CD4-positive, CD25-positive, alpha-beta regulatory T cell (primary cell): ENCODE measurements around the gene LYST. TPM values are rescaled to one million over a fixed set of nuclear protein-coding genes. Genes with fewer than 3 reads are reported as not detected.
"Not testable (repeated sequence)": the region's sequence is repeated elsewhere in the genome, so short reads cannot be mapped to it uniquely, and the experiment has no call there.

Source experiments
- ATAC-seq, 2 donors: fragments of 150-1000 bp; cut with Tn5 transposase; one replicate each; pipeline ENCODE4 v1.10.0; 2021; ENCODE audit warnings: low read depth in 2 of 2, moderate number of reproducible peaks in 2 of 2, moderate library complexity in 1 of 2
- DNase-seq, 3 donors: peaks; one replicate each; pipeline versions ENCODE4 v3.0.0 to v3.0.0-alpha.2; 2012 to 2022; ENCODE audit warnings: mixed read lengths in 1 of 3
- H3K27ac ChIP-seq: one replicate; pipeline ENCODE4 v1.7.0; 2013; ENCODE audit warnings: mild to moderate bottlenecking, low read length; ENCODE audit not compliant: insufficient read depth, poor library complexity, severe bottlenecking
- H3K27me3 ChIP-seq: one replicate; pipeline ENCODE4 v1.7.0; 2013; ENCODE audit warnings: low read length; ENCODE audit not compliant: control insufficient read depth, insufficient read depth
- H3K36me3 ChIP-seq: one replicate; pipeline ENCODE4 v1.7.0; 2013; ENCODE audit warnings: mild to moderate bottlenecking, low read length, moderate library complexity; ENCODE audit not compliant: control insufficient read depth, insufficient read depth
- H3K4me1 ChIP-seq: 2 replicates; pipeline ENCODE4 v1.7.0; 2013; ENCODE audit warnings: mild to moderate bottlenecking, low read length; ENCODE audit not compliant: insufficient read depth, control insufficient read depth, poor library complexity, severe bottlenecking
- H3K4me3 ChIP-seq: one replicate; pipeline ENCODE4 v1.7.0; 2013; ENCODE audit warnings: low read depth, mild to moderate bottlenecking, low read length, moderate library complexity
- H3K9me3 ChIP-seq, 2 experiments: 1 replicate in 1 of 2; 2 replicates in 1 of 2; pipeline ENCODE4 v1.7.0; 2013; ENCODE audit warnings: low read length in 2 of 2, mild to moderate bottlenecking in 1 of 2, moderate library complexity in 1 of 2; ENCODE audit not compliant: control insufficient read depth in 2 of 2
- H3K27ac Mint-ChIP-seq, 3 donors: one replicate each; pipeline ENCODE4 v1.8.0; 2020 to 2022; ENCODE audit warnings: mild to moderate bottlenecking in 3 of 3, mixed read lengths in 3 of 3, moderate library complexity in 2 of 3
- H3K27me3 Mint-ChIP-seq: one replicate; pipeline ENCODE4 v1.8.0; 2022; ENCODE audit warnings: mild to moderate bottlenecking, mixed read lengths
- H3K36me3 Mint-ChIP-seq: one replicate; pipeline ENCODE4 v1.8.0; 2020; ENCODE audit warnings: mixed read lengths
- H3K4me1 Mint-ChIP-seq, 4 donors: one replicate each; pipeline ENCODE4 v1.8.0; 2020 to 2022; ENCODE audit warnings: mixed read lengths in 4 of 4, mild to moderate bottlenecking in 1 of 4
- H3K4me3 Mint-ChIP-seq, 4 donors: one replicate each; pipeline ENCODE4 v1.8.0; 2020 to 2022; ENCODE audit warnings: mild to moderate bottlenecking in 4 of 4, mixed read lengths in 4 of 4, moderate library complexity in 3 of 4
- H3K9me3 Mint-ChIP-seq, 7 donors: one replicate each; pipeline ENCODE4 v1.8.0; 2020 to 2022; ENCODE audit warnings: mixed read lengths in 7 of 7, mild to moderate bottlenecking in 3 of 7, moderate library complexity in 2 of 7
- polyA plus RNA-seq, 4 donors: library from polyadenylated mRNA; unstranded; fragments of 300-500 nt; fragmentation: Illumina TruSeq; gene quantifications; one replicate each; pipeline ENCODE4 v1.2.3, GENCODE V29; 2021
- total RNA-seq: library from RNA; stranded (reverse); gene quantifications from one replicate; pipeline ENCODE4 v1.2.3, GENCODE V29; 2022

LYST gene
- total and polyA plus RNA-seq, 5 donors from 2014 or later: 8.1 to 32.5 (median 9.6) TPM

DNA sequence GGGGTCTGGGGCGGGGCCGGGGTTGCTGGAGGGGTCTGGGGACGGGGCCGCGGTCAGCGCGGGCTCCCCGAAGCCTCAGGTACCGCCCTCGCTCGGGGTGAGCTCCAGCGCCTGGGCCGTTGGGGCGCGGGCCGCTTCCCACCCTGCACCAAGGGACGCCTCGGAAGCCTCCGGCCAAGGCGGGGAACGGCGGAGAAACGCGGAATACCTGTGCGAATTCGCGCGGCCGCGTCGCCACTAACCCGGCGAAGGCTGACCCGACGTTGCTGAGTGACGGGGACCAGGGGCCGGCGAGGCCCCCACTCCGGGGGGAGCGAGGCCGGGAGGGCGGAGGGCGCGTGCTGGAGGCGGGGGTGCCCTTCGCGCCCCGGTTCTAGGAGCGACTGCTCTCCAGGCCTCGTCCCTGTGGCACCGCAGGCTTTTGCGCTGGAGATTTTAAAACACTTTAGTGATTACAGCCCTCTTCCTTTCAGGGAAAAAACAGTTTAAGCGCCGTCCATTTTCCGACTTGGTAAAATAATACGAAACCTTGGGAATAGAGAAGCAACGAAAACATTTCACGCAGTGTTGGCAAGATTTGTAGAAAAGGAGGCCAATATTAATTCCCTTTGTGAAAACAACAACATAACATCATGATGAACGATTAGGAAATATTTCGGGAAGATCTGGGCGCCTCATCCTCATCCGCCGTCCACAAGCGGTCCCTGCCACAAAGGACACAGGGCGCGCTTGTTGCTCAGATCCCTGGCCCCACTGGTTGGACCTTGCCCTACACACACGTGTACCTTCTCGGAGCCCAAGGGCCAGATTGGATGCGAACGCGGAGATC lies 216.2 kb downstream of the LYST start:
- Mint-ChIP-seq H3K36me3 (peaks cover 3% of the 10 kb centered on the region), H3K4me3 (peak overlapping the region; percentile 73 to 79 (median 74)), H3K4me1 (peaks cover 10 to 19% (median 18%) of the 10 kb centered on the region in 4 donors), H3K27me3 (peaks cover 81% of the 10 kb centered on the region), H3K9me3 (peaks cover 0 to 11% (median 3%) of the 10 kb centered on the region in 7 donors), H3K27ac (no peak overlapping the region)
- Histone ChIP-seq H3K36me3 (no peaks in the 10 kb centered on the region), H3K9me3 (no peaks in the 10 kb centered on the region), H3K4me1 (peaks cover 22% of the 10 kb centered on the region), H3K27ac (no peak overlapping the region), H3K27me3 (peaks cover 32% of the 10 kb centered on the region), H3K4me3 (peak overlapping the region; percentile 32)
- DNase-seq (no peak), ATAC-seq (no peak)

DNA sequence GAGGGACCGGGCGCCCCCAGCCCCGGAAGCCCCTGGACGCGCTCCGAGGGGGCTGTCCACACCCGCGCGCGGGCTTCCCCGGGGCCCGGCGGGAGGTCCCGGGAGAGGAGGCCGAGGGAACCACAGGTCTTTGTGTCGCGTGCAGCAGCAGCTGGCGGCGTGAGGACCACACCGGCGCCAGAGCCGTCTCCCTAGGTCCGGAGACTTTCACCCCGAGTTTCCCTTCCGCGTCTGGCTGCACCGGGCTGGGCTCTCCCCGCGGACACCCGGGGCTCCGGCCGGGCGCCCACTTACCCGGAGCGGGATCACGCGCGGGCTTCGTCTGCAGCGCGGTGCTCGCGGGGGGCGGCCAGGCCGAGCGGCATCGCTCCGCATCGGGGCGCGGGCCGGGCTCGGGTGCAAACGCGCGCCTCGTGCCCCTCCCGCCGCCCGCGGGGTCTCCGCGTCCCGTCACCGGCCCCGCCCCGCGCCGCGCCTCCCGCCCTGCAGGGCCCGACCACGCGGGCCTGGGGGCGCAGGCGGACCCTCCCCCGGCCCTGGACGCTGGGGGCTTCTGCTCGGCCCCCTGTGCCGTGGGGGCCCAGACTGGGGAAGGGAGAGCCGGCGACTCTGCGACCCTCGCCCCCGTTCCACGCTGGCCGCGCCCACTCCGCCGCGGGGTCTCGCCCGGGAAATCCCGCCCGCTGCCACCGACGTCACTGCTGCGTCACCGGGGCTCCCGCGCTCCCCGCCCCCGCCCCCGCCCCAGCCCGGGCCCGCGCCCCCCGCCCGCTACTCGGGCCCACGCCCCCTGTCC lies 217.1 kb downstream of the LYST start, which contains the start of gene GNG4:
Gene GNG4 (minus strand): TSS at position 417 of the 796 bp plus-strand sequence. CDS start 65,946 bp downstream, outside the sequence.
- Mint-ChIP-seq H3K4me1 (peaks cover 10 to 20% (median 18%) of the 10 kb centered on the region in 4 donors), H3K4me3 (peak within 1 kb of the TSS; percentile 49 to 89 (median 86)), H3K9me3 (peaks cover 0 to 11% (median 3%) of the 10 kb centered on the region in 7 donors), H3K27ac (no peak within 1 kb of the TSS), H3K36me3 (peaks cover 3% of the 10 kb centered on the region), H3K27me3 (peaks cover 82% of the 10 kb centered on the region)
- Histone ChIP-seq H3K9me3 (no peaks in the 10 kb centered on the region), H3K4me3 (peak within 1 kb of the TSS; percentile 32), H3K27ac (no peak within 1 kb of the TSS), H3K36me3 (no peaks in the 10 kb centered on the region), H3K4me1 (peaks cover 22% of the 10 kb centered on the region), H3K27me3 (peaks cover 26% of the 10 kb centered on the region)
- ATAC-seq: peak; percentile 29 to 31
- no peak for DNase-seq

DNA sequence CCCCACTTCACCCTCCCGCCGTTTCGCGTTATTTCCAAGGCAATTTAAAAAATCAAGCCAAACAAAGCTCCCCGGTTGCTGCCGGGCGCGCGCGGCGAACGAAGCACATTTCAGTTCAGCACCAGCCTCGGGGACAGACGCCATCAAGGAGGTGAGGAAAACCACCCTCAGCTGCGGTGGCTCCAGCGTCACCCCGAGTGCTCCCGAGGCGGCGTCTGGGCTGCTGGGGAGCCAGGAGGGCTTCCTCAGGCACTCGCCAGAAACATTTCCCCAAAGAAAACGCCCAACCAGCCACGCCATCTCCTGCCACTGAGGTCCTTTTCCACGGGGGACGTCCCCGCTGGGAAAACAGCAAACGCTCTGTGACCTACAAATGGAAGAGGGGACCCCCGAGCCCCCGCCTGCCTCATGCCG lies 217.7 kb downstream of the LYST start:
- H3K36me3 ChIP-seq: no peaks in the 10 kb centered on the region
- Mint-ChIP-seq H3K4me3 (peak overlapping the region; percentile 49 to 89 (median 86)), H3K9me3 (peaks cover 0 to 9% (median 2%) of the 10 kb centered on the region in 7 donors), H3K4me1 (peaks cover 10 to 20% (median 18%) of the 10 kb centered on the region in 4 donors), H3K36me3 (peaks cover 3% of the 10 kb centered on the region), H3K27ac (no peak overlapping the region), H3K27me3 (peaks cover 82% of the 10 kb centered on the region)
- ATAC-seq (peak; percentile 57), DNase-seq (peak; percentile 12 to 57 (median 37))
- peaks cover 21% of the 10 kb centered on the region for H3K27me3 ChIP-seq
- no peak overlapping the region for H3K4me3 ChIP-seq
- peaks cover 22% of the 10 kb centered on the region for H3K4me1 ChIP-seq
- H3K27ac ChIP-seq: no peak overlapping the region
- H3K9me3 ChIP-seq: no peaks in the 10 kb centered on the region

DNA sequence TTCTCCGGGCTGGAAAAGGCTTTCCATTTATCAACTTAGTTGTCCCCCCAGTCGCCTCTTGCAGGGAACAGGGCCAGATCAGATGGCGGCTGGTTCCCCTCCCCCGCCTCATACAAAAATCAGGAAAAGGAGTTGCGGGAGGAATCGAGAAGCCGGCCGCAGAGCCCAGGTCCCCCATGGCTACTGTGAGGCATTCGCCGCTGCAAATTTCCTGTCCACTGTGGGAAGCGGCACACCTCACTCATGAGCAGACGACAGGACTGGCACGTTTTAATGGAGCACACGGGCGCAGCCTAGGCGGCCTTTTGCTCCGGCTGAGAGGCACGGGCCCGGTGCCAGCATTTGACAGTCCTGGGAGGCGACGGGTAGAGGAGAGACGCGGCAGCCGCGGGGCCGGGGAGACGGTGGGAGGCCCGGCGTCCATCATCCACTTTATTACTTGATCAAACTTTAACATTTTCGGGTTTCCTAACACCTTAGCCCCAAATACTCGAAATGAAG lies 218.2 kb downstream of the LYST start:
- H3K36me3 ChIP-seq: no peaks in the 10 kb centered on the region
- H3K27me3 ChIP-seq: peaks cover 18% of the 10 kb centered on the region
- Mint-ChIP-seq H3K27me3 (peaks cover 82% of the 10 kb centered on the region), H3K27ac (no peak overlapping the region), H3K9me3 (peaks cover 0 to 6% (median 0%) of the 10 kb centered on the region in 7 donors), H3K4me3 (peak overlapping the region; percentile 49 to 89 (median 86)), H3K4me1 (peaks cover 10 to 21% (median 20%) of the 10 kb centered on the region in 4 donors), H3K36me3 (peaks cover 3% of the 10 kb centered on the region)
- no peak overlapping the region for H3K4me3 ChIP-seq
- DNase-seq: no peak
- H3K27ac ChIP-seq: no peak overlapping the region
- no peaks in the 10 kb centered on the region for H3K9me3 ChIP-seq
- H3K4me1 ChIP-seq: peaks cover 22% of the 10 kb centered on the region
- ATAC-seq: no peak

DNA sequence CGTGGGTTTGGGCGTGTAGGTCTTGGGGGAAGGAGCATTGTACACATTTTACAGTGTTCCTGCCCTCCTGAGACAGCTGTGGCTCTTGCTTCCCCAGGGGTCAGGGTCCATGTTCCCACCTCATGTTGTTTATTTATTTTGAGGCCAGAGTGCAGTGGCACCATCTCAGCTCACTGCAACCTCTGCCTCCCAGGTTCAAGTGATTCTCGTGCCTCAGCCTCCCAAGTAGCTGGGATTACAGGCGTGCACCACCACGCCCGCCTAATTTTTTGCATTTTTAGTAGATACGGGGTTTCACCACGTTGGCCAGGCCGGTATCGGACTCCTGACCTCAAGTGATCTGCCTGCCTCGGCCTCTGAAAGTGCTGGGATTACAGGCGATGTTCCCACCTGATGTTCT lies 219.2 kb downstream of the LYST start:
- Mint-ChIP-seq H3K4me3 (peak overlapping the region in 2 of 4 donors; percentile 35 to 50), H3K27me3 (peaks cover 80% of the 10 kb centered on the region), H3K4me1 (peaks cover 14 to 29% (median 24%) of the 10 kb centered on the region in 4 donors)
- Histone ChIP-seq H3K27me3 (peaks cover 16% of the 10 kb centered on the region), H3K4me1 (peaks cover 25% of the 10 kb centered on the region)
- not testable (repeated sequence) for DNase-seq, ATAC-seq, H3K9me3 Mint-ChIP-seq, H3K36me3 ChIP-seq, H3K4me3 ChIP-seq, H3K9me3 ChIP-seq, H3K27ac Mint-ChIP-seq, H3K36me3 Mint-ChIP-seq, H3K27ac ChIP-seq

DNA sequence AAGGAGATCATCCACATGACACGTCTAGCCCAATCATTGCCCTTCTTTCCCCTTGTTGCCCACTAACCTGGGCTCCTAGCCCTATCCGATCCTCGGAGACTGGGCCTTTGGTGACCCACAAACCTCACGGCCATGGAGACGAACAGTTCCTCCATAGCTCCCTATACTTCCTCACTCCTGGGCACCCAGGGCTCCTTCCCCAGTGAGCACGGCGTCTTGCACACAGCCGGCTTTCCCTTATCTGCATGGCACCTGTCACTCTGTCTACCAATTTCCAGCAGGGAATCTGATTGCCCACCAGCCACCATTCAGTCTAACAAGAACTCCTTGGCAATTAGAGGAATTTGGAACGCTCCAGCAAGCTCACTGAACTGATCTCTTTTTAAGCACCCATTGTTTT lies 220.2 kb downstream of the LYST start:
- Histone ChIP-seq H3K36me3 (no peaks in the 10 kb centered on the region), H3K4me1 (peaks cover 36% of the 10 kb centered on the region), H3K27ac (no peak overlapping the region), H3K9me3 (no peaks in the 10 kb centered on the region), H3K4me3 (no peak overlapping the region), H3K27me3 (peaks cover 16% of the 10 kb centered on the region)
- H3K27me3 Mint-ChIP-seq: peaks cover 75% of the 10 kb centered on the region
- ATAC-seq (no peak), DNase-seq (no peak)
- H3K9me3 Mint-ChIP-seq: peaks cover 0 to 3% (median 0%) of the 10 kb centered on the region in 7 donors
- peaks cover 21 to 38% (median 27%) of the 10 kb centered on the region in 4 donors for H3K4me1 Mint-ChIP-seq
- peak overlapping the region in 1 of 4 donors; percentile 1 for H3K4me3 Mint-ChIP-seq
- no peaks in the 10 kb centered on the region for H3K36me3 Mint-ChIP-seq
- no peak overlapping the region for H3K27ac Mint-ChIP-seq

DNA sequence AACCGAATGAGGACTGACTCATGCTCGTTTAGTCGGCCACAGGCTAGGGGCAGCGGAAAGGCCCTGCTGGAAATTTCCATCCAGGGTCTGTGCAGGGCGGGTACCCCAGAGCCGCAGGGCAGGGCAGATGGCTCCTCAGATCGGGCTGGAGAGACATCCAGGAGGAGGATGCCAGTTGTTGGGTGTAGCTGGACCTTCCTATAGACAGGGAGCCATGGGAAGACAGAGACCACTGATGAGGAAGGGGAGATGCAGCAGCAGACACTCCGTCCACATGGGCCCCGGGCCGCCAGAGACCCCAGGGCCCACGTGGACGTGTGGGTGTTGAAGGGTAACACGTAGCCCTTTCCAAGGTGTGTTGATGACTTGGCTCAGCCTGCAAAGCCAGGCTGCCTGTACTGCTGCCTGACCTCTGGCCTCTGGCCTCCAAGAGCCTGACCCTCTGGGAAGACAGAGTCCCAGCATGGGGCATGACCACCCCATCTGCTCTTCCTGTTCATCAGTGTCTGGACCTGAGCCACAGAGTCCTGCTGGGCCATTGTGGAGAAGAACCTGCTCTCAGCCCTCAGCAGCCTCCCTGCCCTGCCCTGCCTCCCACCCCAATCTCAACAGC lies 221.9 kb downstream of the LYST start:
- DNase-seq (no peak), ATAC-seq (no peak)
- Histone ChIP-seq H3K4me1 (peaks cover 26% of the 10 kb centered on the region), H3K36me3 (no peaks in the 10 kb centered on the region), H3K9me3 (no peaks in the 10 kb centered on the region), H3K27me3 (peaks cover 7% of the 10 kb centered on the region), H3K4me3 (no peak overlapping the region), H3K27ac (no peak overlapping the region)
- H3K36me3 Mint-ChIP-seq: no peaks in the 10 kb centered on the region
- H3K4me3 Mint-ChIP-seq: peak overlapping the region in 2 of 4 donors; percentile 15 to 70
- no peak overlapping the region for H3K27ac Mint-ChIP-seq
- peaks cover 16 to 30% (median 22%) of the 10 kb centered on the region in 4 donors for H3K4me1 Mint-ChIP-seq
- H3K27me3 Mint-ChIP-seq: peaks cover 65% of the 10 kb centered on the region
- no peaks in the 10 kb centered on the region for H3K9me3 Mint-ChIP-seq
